OCI-M2 (cell line): Measurements from ENCODE around the gene MYLK2.
"Not testable (repeated sequence)": the region's sequence is repeated elsewhere in the genome, so short reads cannot be mapped to it uniquely, and the experiment has no call there.

Experiments
- DNase-seq: peaks from one replicate; lab custom pipeline; 2025; ENCODE audit not compliant: unreplicated experiment; lab: John Stamatoyannopoulos, UW

MYLK2 gene

GRCh38 chr20:31815408-31816188 is 3.6 kb upstream of the MYLK2 start:
- no peak for DNase-seq

GRCh38 chr20:31816221-31816620 is 2.9 kb upstream of the MYLK2 start:
- no peak for DNase-seq

- DNase-seq, result no peak
These were observed 1.7 kb upstream of the MYLK2 start for GRCh38 chr20:31817461-31817860.

GRCh38 chr20:31818376-31818908 is 714 bp upstream of the MYLK2 start:
- DNase-seq, result no peak

- no peak for DNase-seq
These were observed 1.1 kb downstream of the MYLK2 start for GRCh38 chr20:31820228-31820627.

- DNase-seq, result no peak
These were observed 2.3 kb downstream of the MYLK2 start for GRCh38 chr20:31821427-31821826.

GRCh38 chr20:31822421-31823330 is 3.5 kb downstream of the MYLK2 start:
- no peak for DNase-seq

- DNase-seq, result no peak
These were observed 4.4 kb downstream of the MYLK2 start for GRCh38 chr20:31823360-31824124.

GRCh38 chr20:31824125-31824485 is 4.9 kb downstream of the MYLK2 start:
- no peak for DNase-seq

GRCh38 chr20:31824554-31825313 is 5.6 kb downstream of the MYLK2 start:
- DNase-seq, result no peak

- no peak for DNase-seq
These were observed 6.9 kb downstream of the MYLK2 start for GRCh38 chr20:31826074-31826473.

GRCh38 chr20:31827059-31827458 is 7.9 kb downstream of the MYLK2 start:
- no peak for DNase-seq

GRCh38 chr20:31828016-31828415 is 8.9 kb downstream of the MYLK2 start:
- DNase-seq, result not testable (repeated sequence)

- no peak for DNase-seq
These were observed 10.6 kb downstream of the MYLK2 start for GRCh38 chr20:31829731-31830130.

- no peak for DNase-seq
These were observed 11.3 kb downstream of the MYLK2 start for GRCh38 chr20:31830406-31830981.

GRCh38 chr20:31831211-31831610 is 12.1 kb downstream of the MYLK2 start:
- DNase-seq, result no peak

GRCh38 chr20:31831771-31832306 is 12.7 kb downstream of the MYLK2 start:
- no peak for DNase-seq

GRCh38 chr20:31833130-31833930 is 14.2 kb downstream of the MYLK2 start:
- DNase-seq, result peak; percentile 60

- no peak for DNase-seq
These were observed 14.9 kb downstream of the MYLK2 start for GRCh38 chr20:31833931-31834521.
